GM12864 (cell line): ENCODE measurements around the gene SLC29A2.

Experiments
- DNase-seq: peaks from one replicate; pipeline ENCODE4 v3.0.0-alpha.2; 2011; ENCODE audit warnings: low read depth
- H3K4me3 ChIP-seq: 2 replicates; pipeline ENCODE4 v1.5.1; 2011; ENCODE audit warnings: mild to moderate bottlenecking, low read depth, low read length, control low read depth
- TF ChIP-seq, protein P1 (sequence below): IDR thresholded peaks from 2 replicates; pipeline ENCODE4 v1.5.1; 2011; ENCODE audit warnings: low read depth, mild to moderate bottlenecking, moderate library complexity, low read length, control low read depth, inconsistent platforms; ENCODE audit errors: missing control alignments

SLC29A2 gene

DNA sequence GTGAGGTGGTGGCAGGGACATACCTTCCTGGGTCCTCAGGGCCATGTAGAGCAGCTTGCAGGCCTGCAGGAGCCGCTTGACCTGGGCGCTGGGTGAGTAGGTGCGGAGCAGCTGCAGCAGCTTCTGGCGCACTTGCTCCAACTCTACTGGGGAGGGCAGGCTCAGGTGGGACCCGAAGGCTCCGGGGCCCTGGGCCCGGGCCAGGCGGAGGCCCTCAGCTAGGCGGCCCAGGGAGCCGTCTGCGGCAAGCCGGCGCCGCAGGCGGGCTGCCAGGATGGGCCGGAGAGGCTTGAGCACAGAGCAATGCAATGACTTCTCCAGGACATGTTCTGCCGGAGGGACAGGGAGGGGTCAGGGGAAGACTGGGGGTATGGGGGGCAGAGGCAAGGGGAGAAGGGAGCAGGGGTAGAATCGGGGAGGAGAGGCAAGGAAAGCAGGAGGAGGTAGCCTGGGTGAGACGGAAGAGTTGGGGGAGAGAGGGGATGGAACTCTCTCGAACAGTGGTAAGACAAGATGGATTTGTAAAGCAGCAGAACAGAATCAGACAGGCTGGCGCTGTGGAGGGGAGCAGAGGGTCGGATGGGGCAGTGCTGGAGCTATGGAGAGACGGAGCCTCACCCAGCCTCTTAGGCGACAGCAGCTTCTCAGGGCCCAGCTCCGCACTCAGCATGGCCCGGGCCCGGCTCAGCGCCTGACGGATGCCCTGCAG is 37.5 kb downstream of the SLC29A2 start:
- TF ChIP-seq, protein P1, sequence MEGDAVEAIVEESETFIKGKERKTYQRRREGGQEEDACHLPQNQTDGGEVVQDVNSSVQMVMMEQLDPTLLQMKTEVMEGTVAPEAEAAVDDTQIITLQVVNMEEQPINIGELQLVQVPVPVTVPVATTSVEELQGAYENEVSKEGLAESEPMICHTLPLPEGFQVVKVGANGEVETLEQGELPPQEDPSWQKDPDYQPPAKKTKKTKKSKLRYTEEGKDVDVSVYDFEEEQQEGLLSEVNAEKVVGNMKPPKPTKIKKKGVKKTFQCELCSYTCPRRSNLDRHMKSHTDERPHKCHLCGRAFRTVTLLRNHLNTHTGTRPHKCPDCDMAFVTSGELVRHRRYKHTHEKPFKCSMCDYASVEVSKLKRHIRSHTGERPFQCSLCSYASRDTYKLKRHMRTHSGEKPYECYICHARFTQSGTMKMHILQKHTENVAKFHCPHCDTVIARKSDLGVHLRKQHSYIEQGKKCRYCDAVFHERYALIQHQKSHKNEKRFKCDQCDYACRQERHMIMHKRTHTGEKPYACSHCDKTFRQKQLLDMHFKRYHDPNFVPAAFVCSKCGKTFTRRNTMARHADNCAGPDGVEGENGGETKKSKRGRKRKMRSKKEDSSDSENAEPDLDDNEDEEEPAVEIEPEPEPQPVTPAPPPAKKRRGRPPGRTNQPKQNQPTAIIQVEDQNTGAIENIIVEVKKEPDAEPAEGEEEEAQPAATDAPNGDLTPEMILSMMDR, result no peak
- DNase-seq, result no peak
- no peak overlapping the region for H3K4me3 ChIP-seq

DNA sequence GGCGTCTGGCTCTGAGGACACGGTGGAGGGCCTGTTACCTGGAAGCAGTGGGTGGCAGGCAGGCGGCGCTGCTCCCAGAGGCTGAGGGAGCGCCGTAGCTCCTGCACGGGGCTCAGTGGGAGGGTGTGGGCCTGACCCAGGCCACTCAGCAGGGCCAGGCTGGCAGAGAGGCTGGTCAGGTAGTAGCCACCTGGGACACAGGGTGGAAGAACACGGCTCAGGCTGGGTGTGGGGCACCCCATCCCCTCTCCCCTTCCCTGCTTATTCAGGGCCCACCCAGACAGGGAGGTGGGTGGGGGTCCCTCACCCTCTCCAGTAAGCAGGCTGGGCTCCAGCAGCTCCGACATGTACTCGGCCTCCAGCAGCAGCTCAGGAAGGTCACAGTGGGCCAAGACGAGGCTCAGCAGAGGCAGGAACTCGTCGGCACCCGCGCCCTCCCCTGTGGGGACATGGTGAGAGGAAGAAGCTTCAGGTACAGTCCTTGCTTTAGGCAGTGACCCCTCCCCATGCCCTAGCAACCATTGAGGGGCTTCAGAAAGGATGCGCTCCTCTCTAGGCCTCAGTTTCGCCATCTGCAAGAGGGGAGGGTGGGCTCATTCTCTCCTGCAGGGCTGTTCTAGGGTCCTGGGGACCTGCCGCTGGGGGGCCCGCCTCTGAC is 38.2 kb downstream of the SLC29A2 start:
- H3K4me3 ChIP-seq, result no peak overlapping the region
- no peak for DNase-seq
- TF ChIP-seq, protein P1, result no peak

DNA sequence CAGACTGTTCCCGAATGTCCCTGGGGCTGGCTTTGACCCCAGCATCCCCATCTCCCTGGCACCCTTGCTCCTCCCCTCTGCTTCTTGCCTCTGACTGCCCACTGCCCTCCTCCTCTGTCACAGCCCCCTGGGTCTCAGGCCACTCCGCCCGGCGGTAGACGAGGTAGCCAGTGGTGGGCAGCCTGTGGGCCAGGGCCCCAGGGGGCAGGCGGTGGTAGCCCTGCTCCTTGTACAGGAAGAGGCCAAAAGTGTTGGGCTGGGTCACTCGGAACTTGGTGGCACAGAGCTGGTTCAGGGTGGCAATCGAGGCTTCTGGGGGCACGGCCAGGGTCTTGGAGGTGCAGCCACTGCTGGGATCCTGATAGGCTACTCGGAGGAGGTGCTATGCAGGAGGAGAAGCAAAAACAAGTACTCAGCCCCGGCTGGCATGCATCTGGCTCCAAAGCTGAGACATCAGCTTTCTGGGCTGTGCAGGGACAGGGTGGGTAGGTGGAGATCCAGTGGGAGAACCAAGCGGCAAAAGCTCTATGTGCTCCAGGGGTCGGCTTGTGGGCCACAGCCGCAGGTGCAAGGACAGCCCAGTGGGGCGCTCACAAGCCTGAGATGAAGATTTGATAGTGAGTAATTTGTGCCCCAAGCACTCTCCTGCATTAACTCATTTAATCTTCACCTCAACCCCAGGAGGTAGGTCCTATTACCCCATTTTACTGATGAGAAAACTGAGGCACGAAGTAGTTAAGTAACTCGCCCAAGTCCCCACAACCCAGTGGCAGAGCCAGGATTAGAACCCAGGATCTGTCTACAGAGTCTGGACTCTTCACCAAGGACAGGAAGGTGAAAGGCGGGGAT is 39.0 kb downstream of the SLC29A2 start:
- no peak for DNase-seq
- no peak overlapping the region for H3K4me3 ChIP-seq
- TF ChIP-seq, protein P1, result no peak

DNA sequence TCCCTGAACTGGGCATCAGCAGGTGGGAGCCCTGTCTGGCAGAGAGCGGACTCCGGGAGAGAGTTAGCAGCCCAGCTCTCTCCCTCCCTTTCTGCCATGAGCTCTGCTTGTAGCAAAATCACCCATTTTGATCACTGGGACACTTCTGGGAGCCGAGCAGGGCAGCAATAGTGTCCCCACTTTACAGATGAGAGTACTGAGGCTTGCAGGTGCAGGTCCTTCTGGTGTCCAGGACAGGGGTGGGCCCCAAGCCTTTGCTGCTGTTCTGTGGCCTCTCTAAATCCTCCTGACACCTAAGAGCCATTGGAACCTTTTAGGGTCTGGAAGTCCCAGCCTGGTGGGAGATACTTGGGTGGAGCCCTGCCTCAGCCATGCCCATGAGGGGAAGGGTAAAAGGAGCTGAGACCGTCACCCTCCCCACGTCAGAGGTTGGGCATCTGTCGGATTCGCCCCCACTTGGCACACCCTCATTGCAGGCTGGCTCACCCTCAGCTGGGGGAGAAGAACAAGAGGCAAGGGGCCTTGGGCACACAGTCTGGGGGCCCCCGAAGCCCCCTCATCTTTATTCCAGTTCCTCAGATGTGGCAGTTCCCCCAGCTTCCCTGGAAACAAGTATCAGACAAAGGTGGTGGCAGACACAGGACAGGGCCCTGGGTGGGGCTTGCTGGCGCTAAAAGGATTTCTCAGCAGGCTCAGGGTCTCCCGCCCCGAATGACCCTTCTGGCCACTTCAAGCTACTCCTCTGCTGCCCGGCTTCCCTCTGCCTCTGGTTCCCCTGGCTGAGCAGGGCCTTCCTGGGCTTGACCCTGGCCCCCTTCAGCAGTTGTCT is 39.8 kb downstream of the SLC29A2 start:
- H3K4me3 ChIP-seq, result no peak overlapping the region
- TF ChIP-seq, protein P1, result no peak
- DNase-seq, result no peak

DNA sequence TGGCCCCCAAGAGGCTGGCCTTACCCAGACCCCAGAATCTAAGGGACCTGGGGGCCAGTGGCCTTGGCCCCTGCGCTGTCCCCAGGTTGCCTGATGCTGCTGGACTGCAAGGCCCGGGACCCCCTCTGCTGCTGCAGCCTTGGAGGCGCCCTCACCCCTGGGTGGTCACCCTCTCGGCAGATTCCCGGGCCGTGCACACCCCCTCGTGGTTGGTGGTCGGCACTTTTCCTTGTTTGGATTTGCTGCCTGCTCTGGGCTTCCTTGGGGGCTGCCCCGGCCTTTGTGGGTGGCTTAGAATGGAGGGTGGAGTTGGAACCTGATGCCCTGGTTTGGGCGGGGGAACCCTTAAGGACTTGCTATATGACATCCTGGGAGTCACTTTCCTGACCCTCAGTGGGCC is 40.6 kb downstream of the SLC29A2 start:
- DNase-seq, result no peak
- H3K4me3 ChIP-seq, result no peak overlapping the region
- TF ChIP-seq, protein P1, result no peak

DNA sequence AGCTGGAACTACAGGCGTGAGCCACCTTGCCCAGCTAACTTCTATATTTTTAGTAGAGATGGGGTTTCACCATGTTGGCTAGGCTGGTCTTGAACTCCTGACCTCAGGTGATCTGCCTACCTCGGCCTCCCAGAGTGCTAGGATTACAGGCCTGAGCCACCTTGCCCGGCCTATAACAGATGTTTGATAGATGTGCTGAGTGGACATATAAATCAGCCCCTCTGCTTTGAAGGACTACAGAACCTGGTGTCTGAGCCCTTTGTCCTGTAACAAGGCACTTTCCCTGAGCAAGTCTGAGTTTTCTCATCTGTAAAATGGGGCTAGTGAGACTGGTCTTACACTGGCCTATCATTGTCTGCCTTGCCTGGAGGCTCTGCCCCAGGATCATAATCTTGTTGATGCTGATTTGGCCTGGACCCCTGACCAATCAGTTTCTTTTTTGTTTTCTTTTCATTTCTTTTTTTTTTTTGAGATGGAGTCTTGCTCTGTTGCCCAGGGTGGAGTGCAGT is 42.3 kb downstream of the SLC29A2 start:
- DNase-seq, result no peak
- TF ChIP-seq, protein P1, result no peak
- no peak overlapping the region for H3K4me3 ChIP-seq
